SK-N-MC (cell line): ENCODE data around the gene RPA1.

Experiments used
- DNase-seq: peaks from one replicate; pipeline ENCODE4 v3.0.0-alpha.2; 2011; ENCODE audit warnings: low read depth, low spot score
- H3K27ac ChIP-seq: fragments of 200-600 bp; sonication (generic); 2 replicates; pipeline ENCODE4 v1.5.1; 2016; ENCODE audit warnings: mixed run types
- H3K36me3 ChIP-seq: fragments of 200-600 bp; sonication (generic); 2 replicates; pipeline ENCODE4 v1.6.1; 2017; ENCODE audit warnings: antibody characterized with exemption, low read length, mixed read lengths; ENCODE audit not compliant: insufficient read depth
- H3K4me3 ChIP-seq: fragments of 200-600 bp; sonication (generic); 2 replicates; pipeline ENCODE4 v1.5.1; 2016
- H3K9ac ChIP-seq: fragments of 200-600 bp; sonication (generic); 2 replicates; pipeline ENCODE4 v1.8.0; 2017; ENCODE audit warnings: mixed run types, mixed read lengths; ENCODE audit not compliant: insufficient read length
- H3K9me3 ChIP-seq: fragments of 200-600 bp; sonication (generic); 2 replicates; pipeline ENCODE4 v1.6.1; 2017; ENCODE audit warnings: low read depth, mild to moderate bottlenecking, antibody characterized with exemption, low read length, moderate library complexity, mixed read lengths
- EZH2 ChIP-seq: fragments of 200-600 bp; sonication (generic); IDR thresholded peaks from one replicate; pipeline ENCODE4 v1.6.1; 2017; ENCODE audit warnings: antibody characterized with exemption
- FOXP2 ChIP-seq: optimal IDR thresholded peaks from 2 replicates; pipeline ENCODE3; 2011; ENCODE audit warnings: mild to moderate bottlenecking, moderate library complexity; ENCODE audit not compliant: insufficient read depth; ENCODE audit errors: extremely low read length, control extremely low read depth
- POLR2AphosphoS5 ChIP-seq: IDR thresholded peaks from 2 replicates; pipeline ENCODE4 v1.6.1; 2012; ENCODE audit warnings: mild to moderate bottlenecking, low read depth, low read length, borderline replicate concordance

Gene RPA1

GRCh38 chr17:1861391-1862010, 31.7 kb downstream of the RPA1 start:
- Histone ChIP-seq H3K4me3 (no peak overlapping the region), H3K9ac (no peak overlapping the region), H3K27ac (peak overlapping the region; percentile 14; the same call in 1 of the 2 replicates), H3K36me3 (peaks cover 5% of the 10 kb centered on the region), H3K9me3 (no peaks in the 10 kb centered on the region)
- no peak for DNase-seq
- no peak for TF ChIP-seq EZH2
- TF ChIP-seq POLR2AphosphoS5, result no peak
- no peak for TF ChIP-seq FOXP2

GRCh38 chr17:1865252-1866037, 35.6 kb downstream of the RPA1 start:
- Histone ChIP-seq H3K4me3 (no peak overlapping the region), H3K9me3 (no peaks in the 10 kb centered on the region), H3K9ac (no peak overlapping the region), H3K27ac (no peak overlapping the region), H3K36me3 (peaks cover 11% of the 10 kb centered on the region; the same call in 1 of the 2 replicates)
- DNase-seq, result no peak
- no peak for TF ChIP-seq FOXP2
- TF ChIP-seq EZH2, result no peak
- TF ChIP-seq POLR2AphosphoS5, result no peak

GRCh38 chr17:1867307-1867706, 37.5 kb downstream of the RPA1 start:
- Histone ChIP-seq H3K9ac (no peak overlapping the region), H3K4me3 (no peak overlapping the region), H3K27ac (no peak overlapping the region), H3K9me3 (no peaks in the 10 kb centered on the region), H3K36me3 (peaks cover 16% of the 10 kb centered on the region)
- no peak for TF ChIP-seq FOXP2
- TF ChIP-seq POLR2AphosphoS5, result no peak
- TF ChIP-seq EZH2, result no peak
- no peak for DNase-seq

GRCh38 chr17:1868090-1868489, 38.3 kb downstream of the RPA1 start:
- H3K9me3 ChIP-seq, result no peaks in the 10 kb centered on the region
- DNase-seq, result no peak
- no peak overlapping the region for H3K4me3 ChIP-seq
- H3K36me3 ChIP-seq, result peaks cover 23% of the 10 kb centered on the region
- TF ChIP-seq EZH2, result no peak
- no peak overlapping the region for H3K27ac ChIP-seq
- no peak overlapping the region for H3K9ac ChIP-seq

- no peak for TF ChIP-seq FOXP2
- no peak for TF ChIP-seq EZH2
- no peak for TF ChIP-seq POLR2AphosphoS5
- DNase-seq, result no peak
- no peak overlapping the region for H3K27ac ChIP-seq
- no peaks in the 10 kb centered on the region for H3K9me3 ChIP-seq
- no peak overlapping the region for H3K4me3 ChIP-seq
- H3K9ac ChIP-seq, result no peak overlapping the region
- H3K36me3 ChIP-seq, result peaks cover 39% of the 10 kb centered on the region
Observed at GRCh38 chr17:1870592-1870991, 40.8 kb downstream of the RPA1 start.

GRCh38 chr17:1871756-1872155, 42.0 kb downstream of the RPA1 start:
- H3K27ac ChIP-seq, result no peak overlapping the region
- no peak for TF ChIP-seq FOXP2
- no peak for TF ChIP-seq EZH2
- no peak for TF ChIP-seq POLR2AphosphoS5
- H3K9me3 ChIP-seq, result no peaks in the 10 kb centered on the region
- H3K4me3 ChIP-seq, result no peak overlapping the region
- H3K9ac ChIP-seq, result no peak overlapping the region
- DNase-seq, result no peak
- H3K36me3 ChIP-seq, result peaks cover 49% of the 10 kb centered on the region

- Histone ChIP-seq H3K27ac (no peak overlapping the region), H3K9ac (no peak overlapping the region), H3K36me3 (peaks cover 54% of the 10 kb centered on the region), H3K4me3 (no peak overlapping the region), H3K9me3 (no peaks in the 10 kb centered on the region)
- DNase-seq, result no peak
- TF ChIP-seq POLR2AphosphoS5 (no peak), EZH2 (no peak), FOXP2 (no peak)
Observed at GRCh38 chr17:1872254-1872653, 42.4 kb downstream of the RPA1 start.

GRCh38 chr17:1872976-1873375, 43.2 kb downstream of the RPA1 start:
- Histone ChIP-seq H3K27ac (no peak overlapping the region), H3K4me3 (no peak overlapping the region), H3K36me3 (peaks cover 61% of the 10 kb centered on the region), H3K9ac (no peak overlapping the region), H3K9me3 (no peaks in the 10 kb centered on the region)
- no peak for DNase-seq
- TF ChIP-seq EZH2, result no peak
- TF ChIP-seq POLR2AphosphoS5, result no peak
- TF ChIP-seq FOXP2, result no peak
